H1 (cell line): Measurements from ENCODE around the gene AOAH. TPM values are rescaled to one million over a fixed set of nuclear protein-coding genes. Genes with fewer than 3 reads are reported as not detected.

Experiments
- EP300 ChIP-seq, 2 experiments: IDR thresholded peaks; 1 replicate in 1 of 2; 2 replicates in 1 of 2; pipeline ENCODE4 v1.6.1; 2011 to 2012; ENCODE audit warnings: low read depth in 2 of 2, low read length in 2 of 2, mild to moderate bottlenecking in 2 of 2, borderline replicate concordance in 1 of 2, inconsistent platforms in 1 of 2, moderate library complexity in 1 of 2
- GABPA ChIP-seq: IDR thresholded peaks from 2 replicates; pipeline ENCODE4 v1.6.1; 2011; ENCODE audit warnings: mild to moderate bottlenecking, low read length, moderate library complexity, borderline replicate concordance; ENCODE audit not compliant: insufficient read depth
- SIX5 ChIP-seq: IDR thresholded peaks from 2 replicates; pipeline ENCODE4 v1.6.1; 2011; ENCODE audit warnings: mild to moderate bottlenecking, low read depth, low read length
- polyA plus RNA-seq, 7 experiments: library from polyadenylated mRNA; depleted of rRNA in 3 of 7; stranded (reverse) in 5 of 7; unstranded in 2 of 7; fragments of >200 nt in 5 of 7; fragments of 200-250 nt in 2 of 7; gene quantifications; 1 replicate in 5 of 7; 2 replicates in 1 of 7; 4 replicates in 1 of 7; pipeline versions ENCODE4 v1.2.1 to v1.2.3, GENCODE V29; 2011 to 2013; ENCODE audit warnings: missing spikeins in 2 of 7, mixed read lengths in 2 of 7
- total RNA-seq: library from RNA; stranded (reverse); fragmentation: NEBNext Ultra II Directional; extraction: Animal tissue kit (Norgen Biotek cat#: 25700); gene quantifications from 2 replicates; pipeline ENCODE4 v1.2.1, GENCODE V29; 2021

Gene AOAH
- total and polyA plus RNA-seq, 2 of the 8 experiments (the other 6 are each of a cell fraction or from before 2014, with no cell fraction given), result 0.08 TPM; not detected in 1

- TF ChIP-seq EP300 (IDR thresholded peaks at IDR 0.05; ENCODE audit: borderline replicate concordance in 1 of 2, low read depth in 2 of 2, low read length in 2 of 2), result no peak
- no peak for TF ChIP-seq SIX5
- TF ChIP-seq GABPA, result no peak
These were observed 106.9 kb downstream of the AOAH start (continued) for GRCh38 chr7:36617408-36617807.
